Lower leg skin (tissue), 4 donors: ENCODE measurements around the gene IL10RA. TPM values are rescaled to one million over a fixed set of nuclear protein-coding genes. Genes with fewer than 3 reads are reported as not detected.
A peak's percentile ranks its signal among the peaks of the same experiment; 100 is the strongest.

Experiments used
- DNase-seq, 2 donors: peaks; one replicate each; pipeline ENCODE4 v3.0.0-alpha.2; 2019; ENCODE audit warnings: low spot score in 2 of 2
- H3K4me3 ChIP-seq: fragments of 200-600 bp; sonication (generic); 2 replicates; pipeline ENCODE4 v1.5.1; 2017; ENCODE audit warnings: mild to moderate bottlenecking, low read depth; ENCODE audit not compliant: poor library complexity, severe bottlenecking
- POLR2A ChIP-seq, 2 donors: fragments of 450-650 bp; IDR thresholded peaks; one replicate each; pipeline ENCODE4 v1.6.1; 2016 to 2017; ENCODE audit warnings: antibody characterized with exemption in 2 of 2, mild to moderate bottlenecking in 1 of 2, moderate library complexity in 1 of 2
- WGBS, 2 donors: methylation state at CpG; one replicate each; pipeline ENCODE4 v1.1.5; 2018; 5-methylcytosine and 5-hydroxymethylcytosine counted together
- intact Hi-C: fragments of 100-400 bp; cut with DNase I; formaldehyde crosslinking; loops from one replicate; pipeline ENCODE4 v1.15.0; 2023; ENCODE audit warnings: low total_unique reads
- total RNA-seq, 4 donors: library from RNA; depleted of rRNA; stranded (reverse); fragments of >200 nt; gene quantifications; one replicate each; pipeline ENCODE4 v1.1.0, GENCODE V29; 2016
- TF ChIP-seq, protein P1 (sequence below), 3 donors: fragments of 450-650 bp; IDR thresholded peaks; one replicate each; pipeline ENCODE4 v1.5.1; 2016; ENCODE audit warnings: antibody characterized with exemption in 3 of 3, mild to moderate bottlenecking in 3 of 3, moderate library complexity in 2 of 3

IL10RA gene
- total RNA-seq, 4 donors from 2014 or later: 5.7 to 14.9 (median 8.1) TPM

- WGBS, 2 donors: 64 to 70% methylated on average over 6 of the region's 6 CpGs
- no peak overlapping the region for H3K4me3 ChIP-seq
- intact Hi-C loops: loop anchor here (2.0 to 10.0 kb wide), 2 partner anchors 106 kb away; no protein-coding TSS in a partner anchor
- peak in 1 of 2 donors; percentile 56 for DNase-seq
- TF ChIP-seq POLR2A (IDR thresholded peaks at IDR 0.05): no peak
- TF ChIP-seq, protein P1, sequence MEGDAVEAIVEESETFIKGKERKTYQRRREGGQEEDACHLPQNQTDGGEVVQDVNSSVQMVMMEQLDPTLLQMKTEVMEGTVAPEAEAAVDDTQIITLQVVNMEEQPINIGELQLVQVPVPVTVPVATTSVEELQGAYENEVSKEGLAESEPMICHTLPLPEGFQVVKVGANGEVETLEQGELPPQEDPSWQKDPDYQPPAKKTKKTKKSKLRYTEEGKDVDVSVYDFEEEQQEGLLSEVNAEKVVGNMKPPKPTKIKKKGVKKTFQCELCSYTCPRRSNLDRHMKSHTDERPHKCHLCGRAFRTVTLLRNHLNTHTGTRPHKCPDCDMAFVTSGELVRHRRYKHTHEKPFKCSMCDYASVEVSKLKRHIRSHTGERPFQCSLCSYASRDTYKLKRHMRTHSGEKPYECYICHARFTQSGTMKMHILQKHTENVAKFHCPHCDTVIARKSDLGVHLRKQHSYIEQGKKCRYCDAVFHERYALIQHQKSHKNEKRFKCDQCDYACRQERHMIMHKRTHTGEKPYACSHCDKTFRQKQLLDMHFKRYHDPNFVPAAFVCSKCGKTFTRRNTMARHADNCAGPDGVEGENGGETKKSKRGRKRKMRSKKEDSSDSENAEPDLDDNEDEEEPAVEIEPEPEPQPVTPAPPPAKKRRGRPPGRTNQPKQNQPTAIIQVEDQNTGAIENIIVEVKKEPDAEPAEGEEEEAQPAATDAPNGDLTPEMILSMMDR (IDR thresholded peaks at IDR 0.05): no peak
Observed at GRCh38 chr11:117949062-117949461, 37.1 kb upstream of the IL10RA start.

DNA sequence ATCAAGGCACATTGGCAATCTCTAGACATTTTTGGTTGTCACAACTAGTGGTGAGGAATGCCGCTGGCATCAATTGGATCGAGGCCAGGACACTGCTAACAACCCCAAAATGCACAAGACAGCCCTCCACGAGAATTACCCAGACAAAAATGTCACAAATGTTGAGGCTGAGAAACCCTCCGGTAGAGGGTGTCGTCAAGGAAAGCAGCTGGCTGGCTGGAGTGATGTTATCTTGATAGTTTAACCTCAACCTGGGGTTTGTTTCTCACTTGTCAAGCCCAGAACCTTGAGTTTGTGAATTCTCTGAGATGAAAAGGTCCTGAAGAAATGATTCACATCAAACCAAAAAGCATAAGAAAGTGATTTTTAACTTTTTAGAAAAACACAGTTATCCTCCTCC lies 35.9 kb upstream of the IL10RA start:
- no peak for TF ChIP-seq POLR2A (IDR thresholded peaks at IDR 0.05)
- TF ChIP-seq, protein P1 (IDR thresholded peaks at IDR 0.05): no peak
- intact Hi-C loops: no loop called here
- WGBS, 2 donors: 13 to 20% methylated on average over 5 of the region's 5 CpGs

DNA sequence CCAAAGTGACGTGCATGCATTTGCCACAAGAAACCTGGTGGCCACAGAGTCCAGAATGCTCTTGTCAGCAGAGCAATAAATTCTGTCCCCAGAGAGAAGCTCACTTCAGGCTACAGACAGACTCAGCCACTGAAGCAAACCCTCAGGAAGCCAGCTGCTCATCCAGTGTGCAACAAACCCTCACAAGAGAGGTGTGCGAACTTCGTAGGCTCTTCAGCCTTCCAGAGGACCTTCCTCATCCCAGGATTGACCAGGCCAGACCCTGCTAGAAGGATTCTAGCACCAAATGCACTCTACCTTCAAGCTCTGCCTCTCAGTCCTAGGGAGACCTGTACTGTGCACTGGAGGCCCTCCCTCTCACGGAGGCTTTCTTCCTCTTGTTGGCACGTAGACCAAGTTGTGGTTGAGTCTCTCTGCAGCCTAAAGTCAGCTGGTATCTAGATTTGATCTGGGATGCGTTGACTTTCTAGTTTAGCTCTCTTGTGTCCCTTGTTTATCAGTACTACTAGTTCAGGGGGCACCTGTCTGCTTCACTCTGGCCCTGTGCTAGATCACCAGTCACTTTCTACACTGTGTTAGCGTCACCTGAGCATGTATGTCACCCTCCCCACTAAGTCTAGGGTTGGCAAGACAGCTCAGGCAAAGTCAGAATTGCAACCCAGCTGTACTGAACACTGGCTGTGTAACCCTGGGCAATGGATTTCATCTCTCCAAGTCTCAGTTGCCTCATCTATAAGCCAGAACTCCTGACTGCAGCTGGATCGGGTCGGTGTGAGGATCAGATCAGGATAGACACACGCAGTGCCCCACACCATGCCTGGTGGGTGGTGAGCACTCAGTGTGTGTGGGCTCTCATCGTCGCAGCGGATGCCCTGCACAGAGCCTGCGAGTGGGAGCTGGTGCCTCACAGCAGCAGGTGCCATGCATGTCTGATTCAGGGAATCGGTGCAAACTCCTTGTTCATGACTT lies 34.9 kb upstream of the IL10RA start:
- peak in 1 of 2 donors; percentile 82 for DNase-seq
- intact Hi-C loops: no loop called here
- no peak overlapping the region for H3K4me3 ChIP-seq
- TF ChIP-seq, protein P1 (IDR thresholded peaks at IDR 0.05): no peak
- TF ChIP-seq POLR2A (IDR thresholded peaks at IDR 0.05): no peak
- WGBS, 2 donors: 83 to 85% methylated on average over 13 to 15 of the region's 15 CpGs

More for the DNA sequence above, 35.9 kb upstream of the IL10RA start:
- DNase-seq: peak in 1 of 2 donors; percentile 50
- H3K4me3 ChIP-seq: no peak overlapping the region

- intact Hi-C loops: no loop called here
- no peak overlapping the region for H3K4me3 ChIP-seq
- no peak for TF ChIP-seq POLR2A (IDR thresholded peaks at IDR 0.05)
- TF ChIP-seq, protein P1 (IDR thresholded peaks at IDR 0.05): no peak
- no peak for DNase-seq
- 86 to 94% methylated on average over 3 of the region's 3 CpGs for whole genome bisulfite sequencing, 2 donors
Observed at GRCh38 chr11:117953024-117953671, 33.0 kb upstream of the IL10RA start.

- 90 to 92% methylated on average over 1 of the region's 1 CpG for WGBS, 2 donors
- no peak overlapping the region for H3K4me3 ChIP-seq
- TF ChIP-seq POLR2A (IDR thresholded peaks at IDR 0.05): no peak
- TF ChIP-seq, protein P1 (IDR thresholded peaks at IDR 0.05): no peak
- intact Hi-C loops: no loop called here
- DNase-seq: no peak
Observed at GRCh38 chr11:117958949-117959348, 27.2 kb upstream of the IL10RA start.
